NOMO-1 treated with DMSO at 0.1 percent for 48 hours (cell line): ENCODE results near the gene NKAPD1.
"Not testable (repeated sequence)": the region's sequence is repeated elsewhere in the genome, so short reads cannot be mapped to it uniquely, and the experiment has no call there.

Experiments used
- DNase-seq: peaks from one replicate; lab custom pipeline; 2025; ENCODE audit not compliant: unreplicated experiment; lab: John Stamatoyannopoulos, UW

The NKAPD1 gene

GRCh38 chr11:112086422-112087191 lies 12.5 kb downstream of the NKAPD1 start, which contains the start of the genes SDHD and TIMM8B:
Gene SDHD, plus strand, starts transcription at chr11:112086873. Its CDS starts 35 bp downstream, at chr11:112086908.
Gene TIMM8B, minus strand, starts transcription at chr11:112086756. Its CDS starts 33 bp downstream, at chr11:112086723.
- peak; percentile 99 for DNase-seq

GRCh38 chr11:112087212-112087611 lies 13.1 kb downstream of the NKAPD1 start:
- DNase-seq: no peak

- not testable (repeated sequence) for DNase-seq
These were observed 21.2 kb downstream of the NKAPD1 start for GRCh38 chr11:112095302-112095701.

- DNase-seq: no peak
These were observed 22.1 kb downstream of the NKAPD1 start for GRCh38 chr11:112096194-112096593.

- DNase-seq: no peak
These were observed 23.8 kb downstream of the NKAPD1 start for GRCh38 chr11:112097734-112098528.

GRCh38 chr11:112100462-112100861 lies 26.4 kb downstream of the NKAPD1 start:
- no peak for DNase-seq

- DNase-seq: peak; percentile 67
These were observed 29.3 kb downstream of the NKAPD1 start for GRCh38 chr11:112103446-112103845.

- DNase-seq: no peak
These were observed 32.0 kb downstream of the NKAPD1 start for GRCh38 chr11:112106070-112106469.

GRCh38 chr11:112113539-112114457 lies 39.7 kb downstream of the NKAPD1 start:
- peak; percentile 77 for DNase-seq

- no peak for DNase-seq
These were observed 40.4 kb downstream of the NKAPD1 start for GRCh38 chr11:112114460-112114859.

- DNase-seq: no peak
These were observed 41.3 kb downstream of the NKAPD1 start for GRCh38 chr11:112115386-112115785.

- DNase-seq: no peak
These were observed 44.1 kb downstream of the NKAPD1 start for GRCh38 chr11:112118176-112118575.

GRCh38 chr11:112121981-112122615 lies 48.0 kb downstream of the NKAPD1 start:
- no peak for DNase-seq

GRCh38 chr11:112123129-112123528 lies 49.0 kb downstream of the NKAPD1 start:
- DNase-seq: no peak

GRCh38 chr11:112127056-112127455 lies 53.0 kb downstream of the NKAPD1 start:
- DNase-seq: no peak

- DNase-seq: no peak
These were observed 54.5 kb downstream of the NKAPD1 start for GRCh38 chr11:112128483-112129121.

- DNase-seq: peak; percentile 61
These were observed 55.6 kb downstream of the NKAPD1 start for GRCh38 chr11:112129656-112130055.

- no peak for DNase-seq
These were observed 58.6 kb downstream of the NKAPD1 start for GRCh38 chr11:112132737-112133136.

- no peak for DNase-seq
These were observed 60.4 kb downstream of the NKAPD1 start for GRCh38 chr11:112134473-112134872.
